Stimulated activated CD8-positive, alpha-beta memory T cell treated with anti-CD3 and anti-CD28 coated beads, Interleukin-4, amount 100 ng/mL, for 24 hours (primary cell): ENCODE data around the gene GPR160.
"Not testable (repeated sequence)": the region's sequence is repeated elsewhere in the genome, so short reads cannot be mapped to it uniquely, and the experiment has no call there.

Experiments used
- DNase-seq: peaks from one replicate; pipeline ENCODE4 v3.0.0-alpha.2; 2020; ENCODE audit warnings: low read depth

The GPR160 gene

GRCh38 chr3:170111147-170111771 is 73.5 kb downstream of the GPR160 start:
- DNase-seq = no peak

GRCh38 chr3:170114165-170114564 is 76.4 kb downstream of the GPR160 start:
- DNase-seq = not testable (repeated sequence)

GRCh38 chr3:170117134-170117533 is 79.3 kb downstream of the GPR160 start:
- no peak for DNase-seq

- DNase-seq = no peak
Measured at GRCh38 chr3:170128259-170128976, 90.6 kb downstream of the GPR160 start.

- no peak for DNase-seq
Measured at GRCh38 chr3:170128977-170129431, 91.2 kb downstream of the GPR160 start.

GRCh38 chr3:170130532-170130931 is 92.7 kb downstream of the GPR160 start:
- no peak for DNase-seq

- DNase-seq = no peak
Measured at GRCh38 chr3:170132335-170132734, 94.5 kb downstream of the GPR160 start.
